ENCODE results near the gene NAALADL2. TPM values are rescaled to one million over a fixed set of nuclear protein-coding genes. Genes with fewer than 3 reads are reported as not detected.

Gene NAALADL2
- polyA plus RNA-seq, 2 of the 4 experiments (the other 2 are of a cell fraction): 0.09 to 0.28 TPM

GRCh38 chr3:175743733-175744400 is 884.7 kb downstream of the NAALADL2 start:
- peak; percentile 26; the same call in 1 of the 2 replicates for TF ChIP-seq JUNB (IDR thresholded peaks at IDR 0.05)
- TF ChIP-seq KDM1A (IDR thresholded peaks at IDR 0.05; ENCODE audit: low read depth): no peak
- TF ChIP-seq FOSL2 (IDR thresholded peaks at IDR 0.05): no peak
- peak; percentile 25; the same call in 1 of the 2 replicates for TF ChIP-seq FOSL2 (CRISPR knock-in tag; IDR thresholded peaks at IDR 0.05)
- 5% methylated on average over 5 of the region's 5 CpGs for WGBS (ENCODE audit: missing lambda C conversion rate)
- FAIRE-seq (no peak), DNase-seq (ENCODE audit: low read depth in 1 of 2, low spot score in 1 of 2) (peak; percentile 0 to 1), ATAC-seq (0 out of 6 replicates have a peak, but pooled peaks of 1 of the 2 experiments have one; percentile 39)
- peak overlapping the region; percentile 21; the same call in 2 of the 3 replicates for H3K4me2 ChIP-seq
- no peak overlapping the region for H3K27ac ChIP-seq
- ChIA-PET CTCF (no interaction called here), POLR2A (no interaction called here)
- H3K9me3 ChIP-seq: no peaks in the 10 kb centered on the region
- peaks cover 3% of the 10 kb centered on the region; the same call in 1 of the 3 replicates for H3K4me1 ChIP-seq
- no peak overlapping the region for H3K4me3 ChIP-seq

- Histone ChIP-seq H3K27ac (no peak overlapping the region), H3K9me3 (no peaks in the 10 kb centered on the region), H3K4me2 (no peak overlapping the region), H3K4me3 (no peak overlapping the region), H3K4me1 (peaks cover 3% of the 10 kb centered on the region; the same call in 1 of the 3 replicates)
- no peak for DNase-seq (ENCODE audit: low read depth in 1 of 2, low spot score in 1 of 2)
- TF ChIP-seq KDM1A (IDR thresholded peaks at IDR 0.05; ENCODE audit: low read depth): no peak
- no peak for TF ChIP-seq ELK1 (IDR thresholded peaks at IDR 0.05; ENCODE audit: low read depth, low read length)
- TF ChIP-seq HOXB5 (CRISPR knock-in tag; IDR thresholded peaks at IDR 0.05): no peak
- TF ChIP-seq NR3C1 (IDR thresholded peaks at IDR 0.05): no peak
- TF ChIP-seq CBX2 (IDR thresholded peaks at IDR 0.05; ENCODE audit: borderline replicate concordance, low read depth): no peak
- TF ChIP-seq GATA3 (IDR thresholded peaks at IDR 0.05; ENCODE audit: borderline replicate concordance): no peak
- FAIRE-seq: no peak
- ChIA-PET CTCF (no interaction called here), POLR2A (no interaction called here)
- 69% methylated on average over 2 of the region's 2 CpGs for WGBS (ENCODE audit: missing lambda C conversion rate)
- ATAC-seq: no peak
These were observed 887.2 kb downstream of the NAALADL2 start for GRCh38 chr3:175746308-175746707.

GRCh38 chr3:175748087-175748730 is 889.1 kb downstream of the NAALADL2 start:
- Histone ChIP-seq H3K4me3 (no peak overlapping the region), H3K4me1 (peaks cover 3% of the 10 kb centered on the region; the same call in 1 of the 3 replicates), H3K9me3 (no peaks in the 10 kb centered on the region), H3K27ac (no peak overlapping the region), H3K4me2 (peak overlapping the region; percentile 19; the same call in 1 of the 3 replicates)
- CTCF ChIA-PET: no interaction called here
- 31% methylated on average over 3 of the region's 3 CpGs for WGBS (ENCODE audit: missing lambda C conversion rate)
- FAIRE-seq (no peak), DNase-seq (ENCODE audit: low read depth in 1 of 2, low spot score in 1 of 2) (no peak), ATAC-seq (no peak)
- POLR2A ChIA-PET: no interaction called here
- TF ChIP-seq JUNB (IDR thresholded peaks at IDR 0.05) (peak; percentile 35; the same call in 1 of the 2 replicates), CEBPB (IDR thresholded peaks at IDR 0.05) (peak in 1 of 2 experiments; percentile 16; a peak in 1 of 4 replicates), HDAC2 (IDR thresholded peaks at IDR 0.05) (no peak)

GRCh38 chr3:175749981-175750380 is 890.8 kb downstream of the NAALADL2 start:
- 7% methylated on average over 2 of the region's 2 CpGs for WGBS (ENCODE audit: missing lambda C conversion rate)
- no peak overlapping the region for H3K27ac ChIP-seq
- DNase-seq (ENCODE audit: low read depth in 1 of 2, low spot score in 1 of 2): no peak
- no peak overlapping the region for H3K4me2 ChIP-seq
- no peaks in the 10 kb centered on the region for H3K4me1 ChIP-seq
- FAIRE-seq: no peak
- no peaks in the 10 kb centered on the region for H3K9me3 ChIP-seq
- H3K4me3 ChIP-seq: no peak overlapping the region
- ATAC-seq: no peak
- POLR2A ChIA-PET: no interaction called here
- CTCF ChIA-PET: interaction anchor here (0.6 kb wide), 1 partner anchor 23 kb away, joined by 3 read pairs; no protein-coding TSS in a partner anchor
- TF ChIP-seq GATA3 (IDR thresholded peaks at IDR 0.05; ENCODE audit: borderline replicate concordance) (no peak), MYC (IDR thresholded peaks at IDR 0.05; ENCODE audit: borderline replicate concordance, low read length) (no peak), ZC3H11A (IDR thresholded peaks at IDR 0.05) (no peak), MAFK (IDR thresholded peaks at IDR 0.05; ENCODE audit: partially characterized antibody) (no peak), USF2 (IDR thresholded peaks at IDR 0.05) (no peak), PBX3 (IDR thresholded peaks at IDR 0.05) (no peak), POLR2A (IDR thresholded peaks at IDR 0.05; ENCODE audit: low read length) (no peak), RFX5 (IDR thresholded peaks at IDR 0.05) (no peak), MAZ (IDR thresholded peaks at IDR 0.05; ENCODE audit: borderline replicate concordance, low read depth, low read length) (no peak), CEBPB (IDR thresholded peaks at IDR 0.05) (no peak), BHLHE40 (IDR thresholded peaks at IDR 0.05; ENCODE audit: low read depth, low read length) (no peak), REST (IDR thresholded peaks at IDR 0.05) (no peak), MAX (IDR thresholded peaks at IDR 0.05) (no peak)

All from A549 (cell line).